ENCODE results near the gene KIF16B. TPM values are rescaled to one million over a fixed set of nuclear protein-coding genes. Genes with fewer than 3 reads are reported as not detected.
A peak's percentile ranks its signal among the peaks of the same experiment; 100 is the strongest.

KIF16B gene
- total RNA-seq, 6 donors from 2014 or later, result 18.4 to 114 (median 26.3) TPM

DNA sequence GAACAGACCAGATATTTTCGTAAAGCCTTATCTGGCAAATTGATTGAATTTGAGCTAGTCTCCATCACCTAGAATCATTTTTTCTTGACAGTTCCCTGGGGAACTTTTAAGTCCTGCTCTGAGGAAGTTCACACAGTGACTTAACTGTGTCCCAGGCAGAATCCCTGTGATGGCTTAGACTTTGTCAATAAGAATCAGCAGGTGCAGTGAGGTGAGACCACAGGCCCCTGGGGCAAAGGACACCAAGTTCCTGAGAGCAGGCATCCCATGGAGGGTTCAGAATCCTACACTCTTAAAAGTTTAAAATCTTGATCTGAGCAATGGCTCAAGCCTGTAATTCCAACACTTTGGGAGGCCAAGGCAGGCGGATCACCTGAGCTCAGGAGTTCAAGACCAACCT lies 13.0 kb downstream of the KIF16B start:
- H3K36me3 ChIP-seq, result no peaks in the 10 kb centered on the region
- no peak for DNase-seq
- 94 to 98% methylated on average over 2 of the region's 2 CpGs for WGBS, 2 donors
- H3K9me3 ChIP-seq, result no peaks in the 10 kb centered on the region
- H3K4me3 ChIP-seq, result no peak overlapping the region
- no peak for ATAC-seq (ENCODE audit: low FRiP score in 2 of 2)
- H3K4me1 ChIP-seq, result peaks cover 0 to 5% (median 3%) of the 10 kb centered on the region in 4 donors
- no peaks in the 10 kb centered on the region for H3K27me3 ChIP-seq
- TF ChIP-seq, protein P1, sequence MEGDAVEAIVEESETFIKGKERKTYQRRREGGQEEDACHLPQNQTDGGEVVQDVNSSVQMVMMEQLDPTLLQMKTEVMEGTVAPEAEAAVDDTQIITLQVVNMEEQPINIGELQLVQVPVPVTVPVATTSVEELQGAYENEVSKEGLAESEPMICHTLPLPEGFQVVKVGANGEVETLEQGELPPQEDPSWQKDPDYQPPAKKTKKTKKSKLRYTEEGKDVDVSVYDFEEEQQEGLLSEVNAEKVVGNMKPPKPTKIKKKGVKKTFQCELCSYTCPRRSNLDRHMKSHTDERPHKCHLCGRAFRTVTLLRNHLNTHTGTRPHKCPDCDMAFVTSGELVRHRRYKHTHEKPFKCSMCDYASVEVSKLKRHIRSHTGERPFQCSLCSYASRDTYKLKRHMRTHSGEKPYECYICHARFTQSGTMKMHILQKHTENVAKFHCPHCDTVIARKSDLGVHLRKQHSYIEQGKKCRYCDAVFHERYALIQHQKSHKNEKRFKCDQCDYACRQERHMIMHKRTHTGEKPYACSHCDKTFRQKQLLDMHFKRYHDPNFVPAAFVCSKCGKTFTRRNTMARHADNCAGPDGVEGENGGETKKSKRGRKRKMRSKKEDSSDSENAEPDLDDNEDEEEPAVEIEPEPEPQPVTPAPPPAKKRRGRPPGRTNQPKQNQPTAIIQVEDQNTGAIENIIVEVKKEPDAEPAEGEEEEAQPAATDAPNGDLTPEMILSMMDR (IDR thresholded peaks at IDR 0.05), result no peak
- no peak overlapping the region for H3K27ac ChIP-seq

DNA sequence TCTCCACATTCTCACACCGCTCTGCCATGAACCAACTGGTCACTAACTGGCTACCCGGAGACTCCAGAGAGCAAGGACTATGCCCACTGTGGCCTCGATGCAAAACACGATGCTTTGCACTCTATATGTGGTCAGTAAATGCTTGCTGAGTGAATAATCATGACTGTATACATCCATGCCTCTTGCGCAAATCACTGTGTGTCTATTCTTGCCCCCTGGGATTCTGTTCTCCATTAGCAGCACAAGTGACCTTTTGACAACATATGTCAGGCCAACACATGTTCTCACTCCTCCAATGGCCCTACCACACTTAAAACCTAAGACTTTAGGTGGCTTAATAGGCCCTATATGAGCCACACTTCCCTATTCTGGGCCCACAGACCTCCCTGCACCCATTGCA lies 16.9 kb downstream of the KIF16B start:
- H3K4me1 ChIP-seq, result peaks cover 3 to 5% (median 3%) of the 10 kb centered on the region in 4 donors
- H3K27ac ChIP-seq, result no peak overlapping the region
- H3K27me3 ChIP-seq, result no peaks in the 10 kb centered on the region
- peak; percentile 36 to 47 for ATAC-seq (ENCODE audit: low FRiP score in 2 of 2)
- H3K36me3 ChIP-seq, result no peaks in the 10 kb centered on the region
- H3K9me3 ChIP-seq, result no peaks in the 10 kb centered on the region
- WGBS, 2 donors, result 95% methylated on average over 5 of the region's 5 CpGs
- H3K4me3 ChIP-seq, result no peak overlapping the region
- DNase-seq, result no peak
- TF ChIP-seq POLR2A (IDR thresholded peaks at IDR 0.05) (no peak), EP300 (IDR thresholded peaks at IDR 0.05) (no peak), POLR2AphosphoS5 (IDR thresholded peaks at IDR 0.05) (no peak)
- TF ChIP-seq, protein P1 (IDR thresholded peaks at IDR 0.05), result no peak

DNA sequence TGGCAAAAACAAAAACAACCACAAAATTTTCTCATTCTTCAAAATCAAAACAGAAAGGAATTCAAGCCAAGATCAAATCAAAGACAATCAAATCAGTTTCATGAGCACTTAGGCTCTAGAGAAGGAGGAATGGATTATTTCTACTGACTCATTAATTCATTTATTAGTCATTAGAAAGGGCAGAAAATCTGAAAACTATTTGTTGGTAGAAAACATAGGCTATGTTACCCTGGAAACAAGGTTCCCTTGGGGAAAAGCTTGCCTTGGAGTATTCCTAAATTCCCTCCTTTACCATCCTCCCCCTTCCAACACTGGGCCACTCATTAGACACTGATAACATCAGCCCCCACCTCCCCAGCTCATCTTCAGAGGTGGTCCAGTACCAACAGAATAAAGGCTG lies 17.5 kb downstream of the KIF16B start:
- ATAC-seq (ENCODE audit: low FRiP score in 2 of 2) (no peak), DNase-seq (no peak)
- Histone ChIP-seq H3K27ac (no peak overlapping the region), H3K9me3 (no peaks in the 10 kb centered on the region), H3K27me3 (no peaks in the 10 kb centered on the region), H3K4me1 (peaks cover 3 to 5% (median 3%) of the 10 kb centered on the region in 4 donors), H3K4me3 (no peak overlapping the region), H3K36me3 (no peaks in the 10 kb centered on the region)
- no peak for TF ChIP-seq POLR2A (IDR thresholded peaks at IDR 0.05)
- TF ChIP-seq EP300 (IDR thresholded peaks at IDR 0.05), result no peak
- no peak for TF ChIP-seq POLR2AphosphoS5 (IDR thresholded peaks at IDR 0.05)
- TF ChIP-seq, protein P1 (IDR thresholded peaks at IDR 0.05), result no peak

DNA sequence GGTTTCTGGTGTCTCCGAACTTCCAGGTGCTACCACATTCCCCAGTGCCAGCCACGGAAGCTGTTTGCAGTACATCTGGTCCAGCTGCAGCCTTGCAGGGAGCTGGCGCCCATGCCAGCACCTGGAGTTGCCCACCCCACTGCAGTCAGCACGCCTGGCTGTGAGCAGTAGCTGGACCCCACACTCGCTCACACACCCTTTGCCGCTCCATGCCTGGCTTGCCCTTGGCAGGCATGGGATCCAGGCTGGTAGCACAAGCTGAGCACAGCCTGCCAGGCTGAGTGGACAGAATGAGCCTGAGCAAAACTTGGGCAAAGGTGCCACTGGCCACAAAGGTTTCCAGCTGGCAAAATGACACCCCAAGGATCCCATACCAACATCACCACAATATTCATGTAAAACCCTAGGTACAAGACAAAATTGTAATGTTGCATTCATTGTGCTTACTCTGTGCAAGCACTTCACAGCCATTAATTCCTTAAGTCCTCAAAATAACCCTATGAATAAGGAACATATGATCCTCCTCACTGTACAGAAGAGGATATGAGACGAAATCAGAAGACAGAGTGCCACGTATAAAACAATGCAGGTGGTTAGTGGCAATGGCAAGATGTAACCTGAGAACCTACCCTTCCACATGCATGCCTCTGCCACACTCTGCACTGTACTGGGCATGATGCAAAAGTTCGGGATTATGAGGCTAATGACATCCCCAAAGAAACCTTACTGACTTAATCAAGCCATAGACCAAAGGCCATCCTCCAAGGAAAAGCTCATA lies 18.3 kb downstream of the KIF16B start:
- Histone ChIP-seq H3K4me1 (peaks cover 3 to 5% (median 3%) of the 10 kb centered on the region in 4 donors), H3K36me3 (no peaks in the 10 kb centered on the region), H3K4me3 (no peak overlapping the region), H3K9me3 (no peaks in the 10 kb centered on the region), H3K27me3 (no peaks in the 10 kb centered on the region), H3K27ac (no peak overlapping the region)
- no peak for TF ChIP-seq POLR2A (IDR thresholded peaks at IDR 0.05)
- TF ChIP-seq, protein P1 (IDR thresholded peaks at IDR 0.05), result no peak
- no peak for TF ChIP-seq EP300 (IDR thresholded peaks at IDR 0.05)
- no peak for TF ChIP-seq POLR2AphosphoS5 (IDR thresholded peaks at IDR 0.05)
- WGBS, 2 donors, result 89 to 92% methylated on average over 6 to 9 of the region's 9 CpGs
- DNase-seq (peak in 1 of 2 donors; percentile 54), ATAC-seq (ENCODE audit: low FRiP score in 2 of 2) (no peak)

DNA sequence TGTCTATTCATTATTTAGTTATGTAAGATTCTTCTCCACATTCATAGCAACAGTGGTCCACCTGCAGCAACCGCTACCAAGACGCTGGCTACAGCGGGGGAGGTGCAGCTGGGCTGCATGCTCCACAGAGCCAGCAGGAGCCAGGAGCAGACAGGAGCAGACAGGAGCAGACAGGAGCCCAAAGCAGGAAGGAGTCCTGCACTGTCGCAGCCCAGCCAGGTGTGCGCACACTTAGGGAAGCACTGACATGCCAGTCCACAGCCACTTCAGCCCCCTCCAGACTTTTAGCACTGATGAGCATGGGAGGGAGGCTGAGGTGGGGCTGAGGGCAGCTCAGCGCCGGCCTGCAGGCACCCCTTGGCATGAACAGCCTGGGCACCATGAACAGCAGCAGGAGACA lies 19.6 kb downstream of the KIF16B start:
- 83 to 96% methylated on average over 3 to 7 of the region's 7 CpGs for WGBS, 2 donors
- Histone ChIP-seq H3K4me1 (peaks cover 3 to 5% (median 3%) of the 10 kb centered on the region in 4 donors), H3K36me3 (no peaks in the 10 kb centered on the region), H3K27ac (no peak overlapping the region), H3K4me3 (no peak overlapping the region), H3K27me3 (no peaks in the 10 kb centered on the region), H3K9me3 (no peaks in the 10 kb centered on the region)
- TF ChIP-seq, protein P1 (IDR thresholded peaks at IDR 0.05), result no peak
- TF ChIP-seq EP300 (IDR thresholded peaks at IDR 0.05), result no peak
- TF ChIP-seq POLR2A (IDR thresholded peaks at IDR 0.05), result no peak
- ATAC-seq (ENCODE audit: low FRiP score in 2 of 2) (peak in 1 of 2 donors; percentile 63), DNase-seq (no peak)
